ENCODE measurements around the gene HOXB6.
A peak's percentile ranks its signal among the peaks of the same experiment; 100 is the strongest.

Gene HOXB6

DNA sequence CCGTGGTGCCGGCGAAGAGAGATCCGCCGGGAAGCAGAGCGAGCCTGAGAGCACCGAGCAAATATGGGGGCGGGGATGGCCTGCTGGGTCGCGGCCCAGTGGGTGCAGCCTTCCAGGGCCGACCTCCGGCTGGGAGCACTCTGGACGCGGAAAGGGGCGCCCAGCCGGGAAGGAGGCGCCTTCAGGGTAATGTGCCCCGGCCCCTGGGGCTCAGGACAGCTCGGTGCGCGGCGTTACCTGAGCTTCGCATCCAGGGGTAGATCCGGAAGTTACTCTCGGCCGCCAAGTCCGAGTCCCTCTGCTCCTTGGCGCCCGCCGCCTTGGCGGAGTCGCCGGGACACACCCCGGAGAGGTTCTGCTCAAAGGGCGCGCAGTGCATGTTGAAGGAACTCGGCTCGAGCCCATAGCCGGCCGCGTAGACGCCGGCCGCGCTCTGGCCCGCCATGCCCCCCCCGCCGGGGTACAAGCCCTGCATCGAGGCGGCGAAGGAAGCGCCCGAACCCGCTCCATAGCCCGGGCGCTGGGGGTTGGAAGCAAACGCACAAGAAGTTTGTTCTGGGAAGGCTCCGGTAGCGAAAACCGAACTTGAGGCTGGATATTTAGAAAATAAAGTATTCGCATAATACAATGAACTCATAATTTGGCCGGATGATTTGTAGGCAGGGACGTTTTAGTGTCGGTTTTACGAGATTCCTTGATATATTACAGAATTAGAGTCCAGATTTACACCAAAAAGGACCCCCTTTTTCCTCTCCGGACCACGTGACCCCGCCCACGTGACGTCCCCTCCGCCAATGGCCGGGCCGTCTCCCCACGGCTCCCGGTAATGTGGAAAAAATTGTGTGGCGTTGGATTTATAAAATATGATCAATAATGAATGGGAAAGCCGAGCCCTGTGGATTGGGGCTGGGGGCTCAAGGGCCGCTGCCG lies 5.8 kb upstream of the HOXB6 start, which contains the start of gene HOXB7:
Gene HOXB7 (minus strand): TSS at position 736 of the 930 bp plus-strand sequence. CDS start 99 bp downstream, at position 637.
- peak within 1 kb of the TSS; percentile 60 for H3K4me3 ChIP-seq (ENCODE audit: low read depth, low read length)
- TF ChIP-seq, protein P1, sequence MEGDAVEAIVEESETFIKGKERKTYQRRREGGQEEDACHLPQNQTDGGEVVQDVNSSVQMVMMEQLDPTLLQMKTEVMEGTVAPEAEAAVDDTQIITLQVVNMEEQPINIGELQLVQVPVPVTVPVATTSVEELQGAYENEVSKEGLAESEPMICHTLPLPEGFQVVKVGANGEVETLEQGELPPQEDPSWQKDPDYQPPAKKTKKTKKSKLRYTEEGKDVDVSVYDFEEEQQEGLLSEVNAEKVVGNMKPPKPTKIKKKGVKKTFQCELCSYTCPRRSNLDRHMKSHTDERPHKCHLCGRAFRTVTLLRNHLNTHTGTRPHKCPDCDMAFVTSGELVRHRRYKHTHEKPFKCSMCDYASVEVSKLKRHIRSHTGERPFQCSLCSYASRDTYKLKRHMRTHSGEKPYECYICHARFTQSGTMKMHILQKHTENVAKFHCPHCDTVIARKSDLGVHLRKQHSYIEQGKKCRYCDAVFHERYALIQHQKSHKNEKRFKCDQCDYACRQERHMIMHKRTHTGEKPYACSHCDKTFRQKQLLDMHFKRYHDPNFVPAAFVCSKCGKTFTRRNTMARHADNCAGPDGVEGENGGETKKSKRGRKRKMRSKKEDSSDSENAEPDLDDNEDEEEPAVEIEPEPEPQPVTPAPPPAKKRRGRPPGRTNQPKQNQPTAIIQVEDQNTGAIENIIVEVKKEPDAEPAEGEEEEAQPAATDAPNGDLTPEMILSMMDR (IDR thresholded peaks at IDR 0.05; ENCODE audit: low read depth, low read length, missing control alignments): no peak
- DNase-seq (ENCODE audit: low read depth): no peak

DNA sequence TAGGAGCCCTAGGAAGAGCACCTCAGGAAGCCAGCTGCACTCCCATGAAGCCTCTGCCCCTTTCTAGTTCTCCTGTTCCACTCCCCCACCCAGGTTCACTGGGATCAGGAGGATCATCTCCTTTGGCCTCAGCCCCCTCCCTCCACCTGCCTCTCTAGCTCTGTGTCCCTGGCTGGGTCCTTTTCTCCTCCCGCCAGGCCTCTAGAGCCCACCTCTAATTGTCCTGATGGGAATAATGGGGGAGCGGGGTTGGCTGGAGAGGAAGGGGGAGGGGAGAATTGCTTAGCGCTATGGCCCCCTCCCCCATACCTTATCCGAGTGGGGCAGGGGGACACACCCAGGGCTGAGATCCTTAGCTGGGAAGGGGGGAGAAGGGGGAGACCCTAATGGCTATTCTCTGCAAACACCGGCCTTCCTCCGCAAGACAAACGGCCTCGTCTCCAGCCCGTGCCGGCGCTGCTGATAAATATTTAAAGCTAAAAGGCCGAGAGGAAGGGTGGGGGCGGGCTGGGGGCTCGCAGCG lies 5.0 kb upstream of the HOXB6 start:
- peak overlapping the region; percentile 60 for H3K4me3 ChIP-seq (ENCODE audit: low read depth, low read length)
- TF ChIP-seq, protein P1 (IDR thresholded peaks at IDR 0.05; ENCODE audit: low read depth, low read length, missing control alignments): no peak
- DNase-seq (ENCODE audit: low read depth): no peak

DNA sequence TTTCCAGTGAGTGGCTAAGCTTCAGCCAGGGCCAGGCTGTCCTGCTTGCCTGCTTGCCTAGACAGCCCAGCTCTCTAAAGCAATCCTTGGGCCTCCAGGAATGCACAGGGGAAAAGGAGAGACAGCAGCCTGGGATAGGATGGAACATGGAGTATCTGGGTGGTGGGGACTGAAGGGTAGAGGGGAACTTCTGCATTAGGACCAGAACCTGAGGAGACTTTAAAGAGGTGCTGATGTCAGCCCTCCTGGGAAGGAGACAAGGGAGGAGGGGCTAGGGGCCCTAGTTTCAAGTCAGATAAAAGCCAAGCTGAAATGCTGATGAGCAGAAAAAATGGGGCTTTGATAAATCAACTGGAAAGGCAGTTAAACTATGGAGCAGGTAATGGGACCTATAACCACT lies 4.2 kb upstream of the HOXB6 start:
- TF ChIP-seq, protein P1 (IDR thresholded peaks at IDR 0.05; ENCODE audit: low read depth, low read length, missing control alignments): no peak
- DNase-seq (ENCODE audit: low read depth): no peak
- H3K4me3 ChIP-seq (ENCODE audit: low read depth, low read length): no peak overlapping the region

DNA sequence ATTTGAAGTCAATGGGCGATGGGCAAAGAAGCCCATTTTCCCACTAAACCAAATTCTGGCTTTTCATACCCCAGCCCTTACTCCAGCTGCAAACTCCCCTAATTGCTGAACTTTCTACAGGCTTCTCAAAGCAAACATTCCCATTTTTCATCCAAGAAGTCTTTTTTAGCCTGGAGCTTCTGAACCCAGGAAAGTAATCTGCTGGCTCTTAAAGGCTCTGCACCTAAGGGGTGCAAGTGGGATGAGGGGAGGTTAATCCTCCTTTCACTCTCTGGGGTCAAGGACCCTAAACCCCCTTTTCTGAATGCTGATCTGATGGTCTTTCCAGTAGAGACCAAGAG lies 3.7 kb upstream of the HOXB6 start:
- TF ChIP-seq, protein P1 (IDR thresholded peaks at IDR 0.05; ENCODE audit: low read depth, low read length, missing control alignments): no peak
- H3K4me3 ChIP-seq (ENCODE audit: low read depth, low read length): no peak overlapping the region
- DNase-seq (ENCODE audit: low read depth): no peak

DNA sequence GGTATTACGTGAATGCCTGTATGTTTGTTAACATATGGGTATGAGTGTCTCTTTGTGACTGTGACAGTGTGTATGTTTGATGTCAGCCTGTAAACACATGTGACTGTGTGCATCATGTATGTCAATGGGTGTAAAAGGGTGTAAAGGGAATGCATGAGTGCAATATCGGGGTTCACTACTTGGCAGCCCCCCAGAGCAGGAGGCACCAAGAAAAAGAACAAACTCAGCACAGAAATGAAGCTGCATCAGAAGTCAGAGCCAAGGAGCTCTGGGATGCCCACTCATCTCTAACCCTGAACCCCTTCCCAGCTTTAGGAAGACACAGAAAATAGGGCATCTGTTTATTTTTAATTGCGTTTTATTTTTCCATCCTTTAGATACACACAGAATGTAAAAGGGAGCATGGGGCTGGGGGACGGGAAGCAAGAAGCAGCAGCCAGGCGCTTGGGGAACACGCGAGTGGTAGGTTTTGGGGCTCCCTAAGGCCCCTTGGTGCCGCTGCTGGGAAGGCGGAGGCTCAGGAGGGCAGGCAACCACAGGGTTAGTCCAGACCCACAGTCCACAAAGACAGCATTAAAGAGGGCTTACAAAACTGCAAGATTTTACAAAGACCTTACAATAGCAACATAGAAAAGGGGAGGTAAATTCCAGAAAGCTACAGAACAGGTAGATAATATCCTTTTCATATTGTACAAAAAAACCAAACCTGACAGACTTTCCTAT lies 2.3 kb upstream of the HOXB6 start:
- TF ChIP-seq, protein P1 (IDR thresholded peaks at IDR 0.05; ENCODE audit: low read depth, low read length, missing control alignments): no peak
- H3K4me3 ChIP-seq (ENCODE audit: low read depth, low read length): no peak overlapping the region
- DNase-seq (ENCODE audit: low read depth): no peak

DNA sequence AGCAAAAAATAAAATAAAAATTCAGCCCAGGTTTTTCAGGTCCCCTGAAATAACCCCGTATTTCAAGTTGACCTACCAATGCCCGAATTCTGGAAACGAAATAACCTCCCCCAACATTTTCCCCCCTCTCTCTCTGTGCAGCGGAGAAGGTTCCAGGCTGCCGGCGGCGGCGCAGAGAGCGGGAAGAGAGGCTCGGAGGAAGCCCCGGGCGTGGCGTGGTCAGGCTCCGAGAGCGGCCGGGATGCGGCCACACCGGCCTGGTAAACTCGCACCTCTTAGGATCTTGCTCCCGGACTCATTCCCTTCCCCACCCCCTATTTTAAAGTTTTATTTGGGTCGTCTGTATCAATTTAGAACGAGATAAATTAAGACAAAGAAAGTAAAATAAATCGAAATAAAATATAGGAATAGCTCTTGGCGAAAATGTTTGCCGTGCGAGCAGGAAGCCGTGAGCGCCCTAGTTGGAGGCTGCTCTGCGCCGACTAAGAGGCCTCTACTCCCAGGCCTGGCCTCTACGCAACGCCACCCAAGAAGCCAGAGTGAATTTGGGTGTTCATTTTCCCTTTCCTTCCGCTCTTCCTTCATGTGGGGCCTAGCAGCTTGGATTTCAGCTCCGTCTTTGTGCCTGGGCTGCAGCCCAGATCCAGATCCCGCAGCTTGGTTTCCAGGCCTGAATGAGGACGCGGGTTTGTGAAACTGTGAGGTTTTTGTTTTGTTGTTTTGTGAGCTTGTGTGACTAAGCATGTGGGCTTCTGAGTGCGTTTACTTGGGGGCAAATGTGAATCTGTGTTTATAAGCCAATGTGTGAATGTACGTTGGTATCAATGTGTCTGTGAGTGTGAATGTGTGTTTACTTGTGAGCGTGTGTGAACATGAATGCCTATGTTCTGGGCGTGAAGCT lies 1.5 kb upstream of the HOXB6 start:
- no peak overlapping the region for H3K4me3 ChIP-seq (ENCODE audit: low read depth, low read length)
- DNase-seq (ENCODE audit: low read depth): no peak
- TF ChIP-seq, protein P1 (IDR thresholded peaks at IDR 0.05; ENCODE audit: low read depth, low read length, missing control alignments): no peak
